Right atrium auricular region (tissue), 2 donors: ENCODE data around the gene AP4S1. TPM values are rescaled to one million over a fixed set of nuclear protein-coding genes. Genes with fewer than 3 reads are reported as not detected.
A peak's percentile ranks its signal among the peaks of the same experiment; 100 is the strongest.
"Not testable (repeated sequence)": the region's sequence is repeated elsewhere in the genome, so short reads cannot be mapped to it uniquely, and the experiment has no call there.

Source experiments
- DNase-seq: peaks from one replicate; pipeline ENCODE4 v3.0.0-alpha.2; 2019; ENCODE audit warnings: low spot score
- H3K27ac ChIP-seq, 2 donors: fragments of 200-600 bp; sonication (generic); 1 replicate in 1 of 2; 2 replicates in 1 of 2; pipeline ENCODE4 v1.5.1; 2016 to 2019
- H3K27me3 ChIP-seq, 2 donors: fragments of 200-600 bp; sonication (generic); one replicate each; pipeline versions ENCODE4 v1.5.1 to v1.6.0; 2017 to 2019
- H3K36me3 ChIP-seq: fragments of 200-600 bp; sonication (generic); one replicate; pipeline ENCODE4 v1.5.1; 2016
- H3K4me1 ChIP-seq, 2 donors: fragments of 200-600 bp; sonication (generic); one replicate each; pipeline versions ENCODE4 v1.5.1 to v1.6.0; 2017 to 2019
- H3K4me3 ChIP-seq, 2 donors: fragments of 200-600 bp; sonication (generic); 1 replicate in 1 of 2; 2 replicates in 1 of 2; pipeline ENCODE4 v1.5.1; 2017 to 2019; ENCODE audit warnings: mild to moderate bottlenecking in 1 of 2, moderate library complexity in 1 of 2
- H3K9me3 ChIP-seq, 2 donors: fragments of 200-600 bp; sonication (generic); one replicate each; pipeline ENCODE4 v1.5.1; 2019
- CTCF ChIP-seq, 2 donors: fragments of 200-600 bp; sonication (generic); IDR thresholded peaks; one replicate each; pipeline ENCODE4 v1.5.1; 2019; ENCODE audit warnings: antibody characterized with exemption in 2 of 2
- total RNA-seq, 2 donors: library from RNA; depleted of rRNA; stranded (reverse); fragments of >200 nt; gene quantifications; one replicate each; pipeline ENCODE4 v1.1.0, GENCODE V29; 2016

Gene AP4S1
- total RNA-seq, 2 donors from 2014 or later: 3.3 to 17.3 TPM

GRCh38 chr14:31051023-31051422 is 25.6 kb downstream of the AP4S1 start:
- DNase-seq: no peak
- H3K27ac ChIP-seq: no peak overlapping the region
- no peaks in the 10 kb centered on the region for H3K9me3 ChIP-seq
- H3K27me3 ChIP-seq: no peaks in the 10 kb centered on the region
- H3K36me3 ChIP-seq: no peaks in the 10 kb centered on the region
- no peak for TF ChIP-seq CTCF (IDR thresholded peaks at IDR 0.05)
- no peak overlapping the region for H3K4me3 ChIP-seq
- H3K4me1 ChIP-seq: peaks cover 0 to 17% of the 10 kb centered on the region in 2 donors

GRCh38 chr14:31051511-31051910 is 26.1 kb downstream of the AP4S1 start:
- H3K36me3 ChIP-seq: no peaks in the 10 kb centered on the region
- H3K27me3 ChIP-seq: no peaks in the 10 kb centered on the region
- no peak for DNase-seq
- H3K4me1 ChIP-seq: peaks cover 0 to 17% of the 10 kb centered on the region in 2 donors
- H3K27ac ChIP-seq: no peak overlapping the region
- no peak for TF ChIP-seq CTCF (IDR thresholded peaks at IDR 0.05)
- no peaks in the 10 kb centered on the region for H3K9me3 ChIP-seq
- no peak overlapping the region for H3K4me3 ChIP-seq

- Histone ChIP-seq H3K4me1 (peaks cover 0 to 17% of the 10 kb centered on the region in 2 donors), H3K27ac (peak overlapping the region in 1 of 2 donors; percentile 0)
- H3K4me3 ChIP-seq, H3K36me3 ChIP-seq, H3K9me3 ChIP-seq, H3K27me3 ChIP-seq: not testable (repeated sequence)
- DNase-seq: peak; percentile 84
Observed at GRCh38 chr14:31052905-31053586, 27.6 kb downstream of the AP4S1 start.

- TF ChIP-seq CTCF (IDR thresholded peaks at IDR 0.05): no peak
- Histone ChIP-seq H3K27ac (no peak overlapping the region), H3K27me3 (no peaks in the 10 kb centered on the region), H3K4me3 (no peak overlapping the region), H3K36me3 (no peaks in the 10 kb centered on the region), H3K9me3 (no peaks in the 10 kb centered on the region), H3K4me1 (peaks cover 0 to 15% of the 10 kb centered on the region in 2 donors)
- no peak for DNase-seq
Observed at GRCh38 chr14:31057035-31057434, 31.6 kb downstream of the AP4S1 start.

GRCh38 chr14:31057701-31058364 is 32.4 kb downstream of the AP4S1 start:
- Histone ChIP-seq H3K4me3 (no peak overlapping the region), H3K4me1 (peaks cover 0 to 15% of the 10 kb centered on the region in 2 donors), H3K27me3 (no peaks in the 10 kb centered on the region), H3K27ac (no peak overlapping the region), H3K9me3 (no peaks in the 10 kb centered on the region), H3K36me3 (no peaks in the 10 kb centered on the region)
- TF ChIP-seq CTCF (IDR thresholded peaks at IDR 0.05): no peak
- DNase-seq: no peak

- Histone ChIP-seq H3K27ac (no peak overlapping the region), H3K27me3 (no peaks in the 10 kb centered on the region), H3K36me3 (no peaks in the 10 kb centered on the region), H3K4me1 (peaks cover 0 to 7% of the 10 kb centered on the region in 2 donors), H3K9me3 (no peaks in the 10 kb centered on the region), H3K4me3 (no peak overlapping the region)
- no peak for TF ChIP-seq CTCF (IDR thresholded peaks at IDR 0.05)
- peak; percentile 64 for DNase-seq
Observed at GRCh38 chr14:31059152-31059924, 33.9 kb downstream of the AP4S1 start.
